T-helper 17 cell (primary cell): ENCODE results near the gene YAE1. TPM values are rescaled to one million over a fixed set of nuclear protein-coding genes. Genes with fewer than 3 reads are reported as not detected.

Experiments used
- ATAC-seq: fragments of 150-1000 bp; cut with Tn5 transposase; 2 replicates; pipeline ENCODE4 v1.10.0; 2021; ENCODE audit warnings: mild to moderate bottlenecking, moderate library complexity
- DNase-seq, 3 donors: peaks; one replicate each; pipeline versions ENCODE4 v3.0.0 to v3.0.0-alpha.2; 2020 to 2021
- H3K9me3 ChIP-seq: one replicate; pipeline ENCODE4 v1.7.0; 2013; ENCODE audit warnings: low read length, mild to moderate bottlenecking; ENCODE audit not compliant: control insufficient read depth, poor library complexity, severe bottlenecking
- H3K27ac Mint-ChIP-seq: one replicate; pipeline ENCODE4 v1.8.0; 2022; ENCODE audit warnings: mild to moderate bottlenecking, moderate library complexity, mixed read lengths
- H3K27me3 Mint-ChIP-seq: one replicate; pipeline ENCODE4 v1.8.0; 2022; ENCODE audit warnings: mixed read lengths
- H3K36me3 Mint-ChIP-seq: one replicate; pipeline ENCODE4 v1.8.0; 2022; ENCODE audit warnings: low read depth, mixed read lengths
- H3K4me1 Mint-ChIP-seq: one replicate; pipeline ENCODE4 v1.8.0; 2022; ENCODE audit warnings: mild to moderate bottlenecking, mixed read lengths
- H3K4me3 Mint-ChIP-seq: one replicate; pipeline ENCODE4 v1.8.0; 2022; ENCODE audit warnings: mild to moderate bottlenecking, moderate library complexity, mixed read lengths
- total RNA-seq, 4 donors: library from RNA in 2 of 4; stranded (reverse) in 2 of 4; gene quantifications; one replicate each; pipeline ENCODE4 v1.2.3 and lab custom pipeline; 2022 to 2026

YAE1 gene
- total RNA-seq, 2 donors from 2014 or later, result 3.7 to 6.6 TPM

GRCh38 chr7:39565538-39565937 is 666 bp upstream of the YAE1 start:
- no peaks in the 10 kb centered on the region for H3K9me3 ChIP-seq
- Mint-ChIP-seq H3K27ac (peak overlapping the region; percentile 97), H3K36me3 (peaks cover 2% of the 10 kb centered on the region), H3K4me1 (peaks cover 18% of the 10 kb centered on the region), H3K27me3 (peaks cover 10% of the 10 kb centered on the region), H3K4me3 (peak overlapping the region; percentile 100)
- ATAC-seq (no peak), DNase-seq (no peak)

- H3K4me1 Mint-ChIP-seq, result peaks cover 18% of the 10 kb centered on the region
- peak overlapping the region; percentile 97 for H3K27ac Mint-ChIP-seq
- no peaks in the 10 kb centered on the region for H3K9me3 ChIP-seq
- peaks cover 2% of the 10 kb centered on the region for H3K36me3 Mint-ChIP-seq
- no peaks in the 10 kb centered on the region for H3K27me3 Mint-ChIP-seq
- DNase-seq (no peak), ATAC-seq (no peak)
- peak overlapping the region; percentile 100 for H3K4me3 Mint-ChIP-seq
These were observed 1.1 kb downstream of the YAE1 start for GRCh38 chr7:39567294-39567693.

- no peak for DNase-seq
- H3K36me3 Mint-ChIP-seq, result peaks cover 7% of the 10 kb centered on the region
- no peaks in the 10 kb centered on the region for H3K27me3 Mint-ChIP-seq
- no peaks in the 10 kb centered on the region for H3K9me3 ChIP-seq
- no peak overlapping the region for H3K4me3 Mint-ChIP-seq
- peak overlapping the region; percentile 14 for H3K27ac Mint-ChIP-seq
- ATAC-seq, result no peak
- peaks cover 4% of the 10 kb centered on the region for H3K4me1 Mint-ChIP-seq
These were observed 8.6 kb downstream of the YAE1 start for GRCh38 chr7:39574673-39575349.

- ATAC-seq, result no peak
- peak overlapping the region; percentile 83 for H3K27ac Mint-ChIP-seq
- H3K27me3 Mint-ChIP-seq, result no peaks in the 10 kb centered on the region
- no peaks in the 10 kb centered on the region for H3K9me3 ChIP-seq
- DNase-seq, result no peak
- peaks cover 10% of the 10 kb centered on the region for H3K4me1 Mint-ChIP-seq
- peaks cover 7% of the 10 kb centered on the region for H3K36me3 Mint-ChIP-seq
- H3K4me3 Mint-ChIP-seq, result no peak overlapping the region
These were observed 11.1 kb downstream of the YAE1 start for GRCh38 chr7:39577229-39577874.

- peaks cover 7% of the 10 kb centered on the region for H3K36me3 Mint-ChIP-seq
- peak; percentile 45 to 57 (median 55) for DNase-seq
- no peaks in the 10 kb centered on the region for H3K9me3 ChIP-seq
- no peak overlapping the region for H3K4me3 Mint-ChIP-seq
- H3K27me3 Mint-ChIP-seq, result no peaks in the 10 kb centered on the region
- no peak overlapping the region for H3K27ac Mint-ChIP-seq
- H3K4me1 Mint-ChIP-seq, result peaks cover 10% of the 10 kb centered on the region
- peak; percentile 96 for ATAC-seq
These were observed 14.1 kb downstream of the YAE1 start for GRCh38 chr7:39580149-39580874.

- Mint-ChIP-seq H3K27ac (no peak overlapping the region), H3K4me3 (no peak overlapping the region), H3K27me3 (no peaks in the 10 kb centered on the region), H3K36me3 (no peaks in the 10 kb centered on the region), H3K4me1 (peaks cover 6% of the 10 kb centered on the region)
- DNase-seq, result no peak
- no peaks in the 10 kb centered on the region for H3K9me3 ChIP-seq
- ATAC-seq, result no peak
These were observed 16.3 kb downstream of the YAE1 start for GRCh38 chr7:39582536-39582935.

GRCh38 chr7:39583539-39583938 is 17.3 kb downstream of the YAE1 start:
- no peaks in the 10 kb centered on the region for H3K27me3 Mint-ChIP-seq
- no peak for ATAC-seq

GRCh38 chr7:39587393-39587792 is 21.2 kb downstream of the YAE1 start:
- Mint-ChIP-seq H3K27me3 (no peaks in the 10 kb centered on the region), H3K27ac (peak overlapping the region; percentile 37), H3K4me3 (no peak overlapping the region), H3K4me1 (peaks cover 10% of the 10 kb centered on the region), H3K36me3 (no peaks in the 10 kb centered on the region)
- ATAC-seq (no peak), DNase-seq (no peak)
- no peaks in the 10 kb centered on the region for H3K9me3 ChIP-seq

More at GRCh38 chr7:39583539-39583938, 17.3 kb downstream of the YAE1 start:
- Mint-ChIP-seq H3K27ac (peak overlapping the region; percentile 2), H3K4me1 (peaks cover 6% of the 10 kb centered on the region), H3K4me3 (no peak overlapping the region), H3K36me3 (no peaks in the 10 kb centered on the region)
- no peaks in the 10 kb centered on the region for H3K9me3 ChIP-seq
- DNase-seq, result no peak

- peaks cover 14% of the 10 kb centered on the region for H3K4me1 Mint-ChIP-seq
- H3K27ac Mint-ChIP-seq, result peak overlapping the region; percentile 37
- no peaks in the 10 kb centered on the region for H3K27me3 Mint-ChIP-seq
- H3K4me3 Mint-ChIP-seq, result no peak overlapping the region
- H3K36me3 Mint-ChIP-seq, result no peaks in the 10 kb centered on the region
- DNase-seq (no peak), ATAC-seq (no peak)
- no peaks in the 10 kb centered on the region for H3K9me3 ChIP-seq
These were observed 22.2 kb downstream of the YAE1 start for GRCh38 chr7:39588416-39588815.

- ATAC-seq (peak; percentile 94), DNase-seq (peak in 1 of 3 donors; percentile 42)
- no peaks in the 10 kb centered on the region for H3K36me3 Mint-ChIP-seq
- no peaks in the 10 kb centered on the region for H3K27me3 Mint-ChIP-seq
- H3K4me3 Mint-ChIP-seq, result peak overlapping the region; percentile 67
- peaks cover 14% of the 10 kb centered on the region for H3K4me1 Mint-ChIP-seq
- H3K27ac Mint-ChIP-seq, result peak overlapping the region; percentile 95
- no peaks in the 10 kb centered on the region for H3K9me3 ChIP-seq
These were observed 23.3 kb downstream of the YAE1 start for GRCh38 chr7:39589323-39590111.

- peak overlapping the region; percentile 95 for H3K27ac Mint-ChIP-seq
- peaks cover 14% of the 10 kb centered on the region for H3K4me1 Mint-ChIP-seq
- no peaks in the 10 kb centered on the region for H3K36me3 Mint-ChIP-seq
- DNase-seq (no peak), ATAC-seq (no peak)
- H3K27me3 Mint-ChIP-seq, result no peaks in the 10 kb centered on the region
- no peaks in the 10 kb centered on the region for H3K9me3 ChIP-seq
- H3K4me3 Mint-ChIP-seq, result no peak overlapping the region
These were observed 26.4 kb downstream of the YAE1 start for GRCh38 chr7:39592586-39592985.

- no peak for DNase-seq
- no peaks in the 10 kb centered on the region for H3K9me3 ChIP-seq
- H3K4me3 Mint-ChIP-seq, result no peak overlapping the region
- peak overlapping the region; percentile 39 for H3K27ac Mint-ChIP-seq
- peaks cover 8% of the 10 kb centered on the region for H3K4me1 Mint-ChIP-seq
- ATAC-seq, result no peak
- H3K36me3 Mint-ChIP-seq, result no peaks in the 10 kb centered on the region
- no peaks in the 10 kb centered on the region for H3K27me3 Mint-ChIP-seq
These were observed 28.9 kb downstream of the YAE1 start for GRCh38 chr7:39594988-39595620.
